ENCODE measurements around the gene TRAF4. TPM values are rescaled to one million over a fixed set of nuclear protein-coding genes. Genes with fewer than 3 reads are reported as not detected.
A peak's percentile ranks its signal among the peaks of the same experiment; 100 is the strongest.

Gene TRAF4
- total and polyA plus RNA-seq, 4 donors = 8.5 to 32.0 (median 23.9) TPM

DNA sequence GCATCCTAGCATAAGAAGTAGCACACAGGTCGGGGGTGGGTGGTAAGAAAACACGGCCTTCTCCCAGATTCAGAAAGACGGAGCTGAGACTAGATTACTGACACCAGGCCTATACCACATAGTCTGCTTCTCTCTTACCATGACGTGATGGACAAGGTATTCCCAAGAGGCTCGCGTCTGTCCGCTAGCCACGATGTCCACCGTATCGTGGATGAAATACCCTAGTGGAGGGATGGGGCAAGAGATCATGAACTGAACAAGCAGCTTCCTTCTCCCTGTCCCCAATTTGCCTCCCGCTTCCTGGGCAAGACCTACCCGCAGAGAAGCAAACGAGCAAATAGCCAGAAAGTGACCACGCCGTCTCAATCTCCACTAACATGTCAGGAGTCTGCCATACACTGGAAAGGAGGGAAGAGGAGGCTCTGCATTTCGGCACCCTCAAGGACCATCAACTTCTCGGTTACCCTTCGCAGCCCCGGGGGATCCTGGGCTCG lies 18.6 kb upstream of the TRAF4 start:
- H3K36me3 ChIP-seq (ENCODE audit: control insufficient read depth in 4 of 4, insufficient read depth in 3 of 4, low read depth in 1 of 4, low read length in 3 of 4) = peaks cover 10 to 28% (median 22%) of the 10 kb centered on the region in 4 donors
- peak overlapping the region in 1 of 2 donors; percentile 72 for H3K27ac ChIP-seq (ENCODE audit: low read depth in 1 of 2, low read length in 2 of 2)
- DNase-seq (ENCODE audit: low spot score) = no peak
- TF ChIP-seq TAF1 (conservative IDR thresholded peaks at IDR 0.05) (no peak), SP1 (IDR thresholded peaks at IDR 0.05) (no peak), NR2F2 (IDR thresholded peaks at IDR 0.05) (no peak), FOXA2 (IDR thresholded peaks at IDR 0.05) (no peak), GABPA (IDR thresholded peaks at IDR 0.05 in 1 of 2, conservative IDR thresholded peaks at IDR 0.05 in 1 of 2) (no peak), JUND (IDR thresholded peaks at IDR 0.05) (no peak), RXRA (IDR thresholded peaks at IDR 0.05) (no peak)
- TF ChIP-seq, protein P1, sequence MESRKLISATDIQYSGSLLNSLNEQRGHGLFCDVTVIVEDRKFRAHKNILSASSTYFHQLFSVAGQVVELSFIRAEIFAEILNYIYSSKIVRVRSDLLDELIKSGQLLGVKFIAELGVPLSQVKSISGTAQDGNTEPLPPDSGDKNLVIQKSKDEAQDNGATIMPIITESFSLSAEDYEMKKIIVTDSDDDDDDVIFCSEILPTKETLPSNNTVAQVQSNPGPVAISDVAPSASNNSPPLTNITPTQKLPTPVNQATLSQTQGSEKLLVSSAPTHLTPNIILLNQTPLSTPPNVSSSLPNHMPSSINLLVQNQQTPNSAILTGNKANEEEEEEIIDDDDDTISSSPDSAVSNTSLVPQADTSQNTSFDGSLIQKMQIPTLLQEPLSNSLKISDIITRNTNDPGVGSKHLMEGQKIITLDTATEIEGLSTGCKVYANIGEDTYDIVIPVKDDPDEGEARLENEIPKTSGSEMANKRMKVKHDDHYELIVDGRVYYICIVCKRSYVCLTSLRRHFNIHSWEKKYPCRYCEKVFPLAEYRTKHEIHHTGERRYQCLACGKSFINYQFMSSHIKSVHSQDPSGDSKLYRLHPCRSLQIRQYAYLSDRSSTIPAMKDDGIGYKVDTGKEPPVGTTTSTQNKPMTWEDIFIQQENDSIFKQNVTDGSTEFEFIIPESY (IDR thresholded peaks at IDR 0.05) = no peak
- no peak overlapping the region for H3K9ac ChIP-seq (ENCODE audit: low read depth in 1 of 2, low read length in 2 of 2)
- H3K4me3 ChIP-seq (ENCODE audit: low read depth in 1 of 3, low read length in 3 of 3) = peak overlapping the region in 2 of 3 donors; percentile 60 to 66
- WGBS = 31% methylated on average over 20 of the region's 20 CpGs
- peaks cover 6 to 45% (median 33%) of the 10 kb centered on the region in 4 donors for H3K4me1 ChIP-seq (ENCODE audit: control insufficient read depth in 4 of 4, insufficient read depth in 4 of 4, low read length in 3 of 4)
- no peaks in the 10 kb centered on the region for H3K9me3 ChIP-seq (ENCODE audit: control insufficient read depth in 4 of 4, low read length in 3 of 4)
- no peaks in the 10 kb centered on the region for H3K27me3 ChIP-seq (ENCODE audit: control insufficient read depth in 4 of 4, insufficient read depth in 4 of 4, low read length in 3 of 4)

DNA sequence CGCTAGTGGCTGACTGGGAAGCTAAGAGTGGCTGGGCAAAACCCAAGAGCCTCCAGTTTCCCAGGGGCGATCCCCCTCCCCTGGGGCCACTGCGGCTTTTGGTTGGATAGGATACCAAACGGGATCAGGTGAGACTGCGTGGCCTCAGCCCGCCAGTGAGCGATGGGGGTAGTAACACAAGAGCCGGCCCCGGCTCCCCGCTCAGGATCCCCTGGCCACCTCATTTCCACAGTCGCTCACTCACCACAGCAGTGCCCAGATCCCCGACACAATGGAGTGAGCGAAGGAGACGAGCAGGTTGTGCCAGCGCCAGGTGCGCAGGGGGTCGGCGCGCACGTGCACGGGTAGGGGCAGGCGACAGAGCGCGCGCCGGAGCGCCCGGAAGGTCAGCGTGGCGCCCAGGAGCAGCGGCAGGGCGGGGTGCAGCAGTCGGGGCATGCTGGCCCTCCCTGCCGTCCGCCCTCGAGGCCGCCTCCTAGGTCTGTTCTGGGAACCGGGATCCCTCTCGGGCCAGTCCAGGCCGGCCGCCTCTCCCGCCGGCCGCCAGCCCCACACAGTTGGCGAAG lies 18.1 kb upstream of the TRAF4 start:
- Histone ChIP-seq H3K27ac (ENCODE audit: low read depth in 1 of 2, low read length in 2 of 2) (peak overlapping the region; percentile 72 to 77), H3K9ac (ENCODE audit: low read depth in 1 of 2, low read length in 2 of 2) (peak overlapping the region in 1 of 2 donors; percentile 51), H3K9me3 (ENCODE audit: control insufficient read depth in 4 of 4, low read length in 3 of 4) (no peaks in the 10 kb centered on the region), H3K27me3 (ENCODE audit: control insufficient read depth in 4 of 4, insufficient read depth in 4 of 4, low read length in 3 of 4) (no peaks in the 10 kb centered on the region), H3K4me1 (ENCODE audit: control insufficient read depth in 4 of 4, insufficient read depth in 4 of 4, low read length in 3 of 4) (peaks cover 6 to 41% (median 29%) of the 10 kb centered on the region in 4 donors), H3K4me3 (ENCODE audit: low read depth in 1 of 3, low read length in 3 of 3) (peak overlapping the region; percentile 53 to 66 (median 60)), H3K36me3 (ENCODE audit: control insufficient read depth in 4 of 4, insufficient read depth in 3 of 4, low read depth in 1 of 4, low read length in 3 of 4) (peaks cover 10 to 28% (median 22%) of the 10 kb centered on the region in 4 donors)
- no peak for DNase-seq (ENCODE audit: low spot score)
- TF ChIP-seq FOXA1 (IDR thresholded peaks at IDR 0.05) (no peak), RAD21 (IDR thresholded peaks at IDR 0.05) (no peak), HNF4A (conservative IDR thresholded peaks at IDR 0.05) (no peak), GABPA (IDR thresholded peaks at IDR 0.05 in 1 of 2, conservative IDR thresholded peaks at IDR 0.05 in 1 of 2) (no peak), YY1 (IDR thresholded peaks at IDR 0.05) (no peak), FOXA2 (IDR thresholded peaks at IDR 0.05) (no peak), HNF4G (IDR thresholded peaks at IDR 0.05) (no peak), JUND (IDR thresholded peaks at IDR 0.05) (no peak), TAF1 (conservative IDR thresholded peaks at IDR 0.05) (no peak), EGR1 (IDR thresholded peaks at IDR 0.05; ENCODE audit: low read depth in 2 of 2) (no peak), RXRA (IDR thresholded peaks at IDR 0.05) (no peak), NR2F2 (IDR thresholded peaks at IDR 0.05) (no peak), SP1 (IDR thresholded peaks at IDR 0.05) (no peak)
- TF ChIP-seq, protein P2, sequence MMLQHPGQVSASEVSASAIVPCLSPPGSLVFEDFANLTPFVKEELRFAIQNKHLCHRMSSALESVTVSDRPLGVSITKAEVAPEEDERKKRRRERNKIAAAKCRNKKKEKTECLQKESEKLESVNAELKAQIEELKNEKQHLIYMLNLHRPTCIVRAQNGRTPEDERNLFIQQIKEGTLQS (IDR thresholded peaks at IDR 0.05) = no peak
- TF ChIP-seq, protein P3, sequence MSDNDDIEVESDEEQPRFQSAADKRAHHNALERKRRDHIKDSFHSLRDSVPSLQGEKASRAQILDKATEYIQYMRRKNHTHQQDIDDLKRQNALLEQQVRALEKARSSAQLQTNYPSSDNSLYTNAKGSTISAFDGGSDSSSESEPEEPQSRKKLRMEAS (IDR thresholded peaks at IDR 0.05) = no peak
- TF ChIP-seq, protein P1 (IDR thresholded peaks at IDR 0.05) = no peak
- TF ChIP-seq, protein P4, sequence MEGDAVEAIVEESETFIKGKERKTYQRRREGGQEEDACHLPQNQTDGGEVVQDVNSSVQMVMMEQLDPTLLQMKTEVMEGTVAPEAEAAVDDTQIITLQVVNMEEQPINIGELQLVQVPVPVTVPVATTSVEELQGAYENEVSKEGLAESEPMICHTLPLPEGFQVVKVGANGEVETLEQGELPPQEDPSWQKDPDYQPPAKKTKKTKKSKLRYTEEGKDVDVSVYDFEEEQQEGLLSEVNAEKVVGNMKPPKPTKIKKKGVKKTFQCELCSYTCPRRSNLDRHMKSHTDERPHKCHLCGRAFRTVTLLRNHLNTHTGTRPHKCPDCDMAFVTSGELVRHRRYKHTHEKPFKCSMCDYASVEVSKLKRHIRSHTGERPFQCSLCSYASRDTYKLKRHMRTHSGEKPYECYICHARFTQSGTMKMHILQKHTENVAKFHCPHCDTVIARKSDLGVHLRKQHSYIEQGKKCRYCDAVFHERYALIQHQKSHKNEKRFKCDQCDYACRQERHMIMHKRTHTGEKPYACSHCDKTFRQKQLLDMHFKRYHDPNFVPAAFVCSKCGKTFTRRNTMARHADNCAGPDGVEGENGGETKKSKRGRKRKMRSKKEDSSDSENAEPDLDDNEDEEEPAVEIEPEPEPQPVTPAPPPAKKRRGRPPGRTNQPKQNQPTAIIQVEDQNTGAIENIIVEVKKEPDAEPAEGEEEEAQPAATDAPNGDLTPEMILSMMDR (IDR thresholded peaks at IDR 0.05; ENCODE audit: low read depth, low read length, missing input control) = no peak
- WGBS = under 1% methylated on average over 45 of the region's 45 CpGs
